Dermis blood vessel endothelial cell (primary cell): Measurements from ENCODE around the gene BBLN. TPM values are rescaled to one million over a fixed set of nuclear protein-coding genes. Genes with fewer than 3 reads are reported as not detected.
A peak's percentile ranks its signal among the peaks of the same experiment; 100 is the strongest.

Experiments used
- DNase-seq: peaks from one replicate; pipeline ENCODE4 v3.0.0; 2010
- total RNA-seq: library from RNA; depleted of rRNA; stranded (reverse); fragments of >200 nt; gene quantifications from 2 replicates; pipeline ENCODE4 v1.2.3, GENCODE V29; 2014

Gene BBLN
- total RNA-seq, 1 donor from 2014 or later = 77.1 TPM

GRCh38 chr9:128163523-128164306 lies 3.6 kb downstream of the BBLN start:
- DNase-seq = no peak

- no peak for DNase-seq
These were observed 4.3 kb downstream of the BBLN start for GRCh38 chr9:128164307-128164885.

GRCh38 chr9:128166169-128166568 lies 6.1 kb downstream of the BBLN start:
- no peak for DNase-seq

- no peak for DNase-seq
These were observed 7.1 kb downstream of the BBLN start for GRCh38 chr9:128167209-128167608.

GRCh38 chr9:128168731-128169308 lies 8.8 kb downstream of the BBLN start:
- no peak for DNase-seq

GRCh38 chr9:128169492-128169891 lies 9.4 kb downstream of the BBLN start:
- DNase-seq = no peak

GRCh38 chr9:128169925-128170324 lies 9.9 kb downstream of the BBLN start:
- no peak for DNase-seq

GRCh38 chr9:128174062-128174461 lies 14.0 kb downstream of the BBLN start:
- no peak for DNase-seq

- peak; percentile 20 for DNase-seq
These were observed 15.1 kb downstream of the BBLN start for GRCh38 chr9:128175102-128175563.

GRCh38 chr9:128175726-128176125 lies 15.7 kb downstream of the BBLN start:
- DNase-seq = no peak

- DNase-seq = no peak
These were observed 18.9 kb downstream of the BBLN start for GRCh38 chr9:128178806-128179431.

- DNase-seq = no peak
These were observed 19.9 kb downstream of the BBLN start for GRCh38 chr9:128180001-128180400.

GRCh38 chr9:128180447-128180846 lies 20.4 kb downstream of the BBLN start:
- DNase-seq = no peak

GRCh38 chr9:128181480-128181879 lies 21.4 kb downstream of the BBLN start:
- DNase-seq = peak; percentile 59

GRCh38 chr9:128182893-128183588 lies 23.0 kb downstream of the BBLN start:
- no peak for DNase-seq

- no peak for DNase-seq
These were observed 26.2 kb downstream of the BBLN start for GRCh38 chr9:128185979-128186965.

- DNase-seq = no peak
These were observed 27.3 kb downstream of the BBLN start for GRCh38 chr9:128187361-128187760.

GRCh38 chr9:128188209-128188608 lies 28.1 kb downstream of the BBLN start:
- DNase-seq = no peak

GRCh38 chr9:128190013-128190412 lies 29.9 kb downstream of the BBLN start:
- no peak for DNase-seq

- no peak for DNase-seq
These were observed 30.7 kb downstream of the BBLN start for GRCh38 chr9:128190516-128191405.
